Right ventricle myocardium superior (tissue), 1 donor: ENCODE measurements around the gene CYP4F2. TPM values are rescaled to one million over a fixed set of nuclear protein-coding genes. Genes with fewer than 3 reads are reported as not detected.
"Not testable (repeated sequence)": the region's sequence is repeated elsewhere in the genome, so short reads cannot be mapped to it uniquely, and the experiment has no call there.

Experiments used
- ATAC-seq: fragments of 200-7000 bp; cut with Tn5 transposase; one replicate; pipeline ENCODE4 v1.9.1; 2020; ENCODE audit warnings: mild to moderate bottlenecking; ENCODE audit not compliant: poor library complexity
- DNase-seq: peaks from one replicate; pipeline ENCODE4 v3.0.0-alpha.2; 2020
- intact Hi-C: fragments of 100-400 bp; cut with DNase I; formaldehyde crosslinking; loops from one replicate; pipeline ENCODE4 v1.11.2; 2022
- long read RNA-seq: library from polyadenylated mRNA; unstranded; transcript quantifications from one replicate; pipeline ENCODE4 v2.0.0, GENCODE V29; 2021
- total RNA-seq: library from RNA; stranded (reverse); fragmentation: NEBNext Ultra II Directional; extraction: Animal tissue kit (Norgen Biotek cat#: 25700); gene quantifications from one replicate; pipeline ENCODE4 v1.2.1, GENCODE V29; 2021
- donor health status: DM: no; HTN: yes; CAD: no; lungs with severe emphysema.

The CYP4F2 gene
- total RNA-seq, result not detected
- long read RNA-seq, result 0 reads

- intact Hi-C loops, result no loop called here
- DNase-seq, result no peak
- no peak for ATAC-seq
Measured at GRCh38 chr19:15897738-15898276, at the start of gene CYP4F2. TSS of gene CYP4F2 (minus strand) at chr19:15898074. CDS start at chr19:15897611, 463 bp downstream.

GRCh38 chr19:15945301-15945700 lies 47.4 kb upstream of the CYP4F2 start:
- intact Hi-C loops, result no loop called here
- ATAC-seq (no peak), DNase-seq (no peak)

- no peak for ATAC-seq
- intact Hi-C loops, result no loop called here
- DNase-seq, result no peak
Measured at GRCh38 chr19:15944401-15944800, 46.5 kb upstream of the CYP4F2 start.

GRCh38 chr19:15937771-15938170 lies 39.9 kb upstream of the CYP4F2 start:
- intact Hi-C loops, result no loop called here
- DNase-seq, result no peak
- ATAC-seq, result no peak

- intact Hi-C loops, result no loop called here
Measured at GRCh38 chr19:15936950-15937349, 39.1 kb upstream of the CYP4F2 start.

GRCh38 chr19:15936173-15936572 lies 38.3 kb upstream of the CYP4F2 start:
- no peak for DNase-seq
- ATAC-seq, result no peak
- intact Hi-C loops, result no loop called here

More at GRCh38 chr19:15936950-15937349, 39.1 kb upstream of the CYP4F2 start:
- DNase-seq (no peak), ATAC-seq (no peak)

- ATAC-seq (peak; percentile 49), DNase-seq (no peak)
- intact Hi-C loops, result no loop called here
Measured at GRCh38 chr19:15935167-15935702, 37.4 kb upstream of the CYP4F2 start.

GRCh38 chr19:15934332-15935078 lies 36.6 kb upstream of the CYP4F2 start, which contains the start of gene CYP4F11:
TSS of gene CYP4F11 (minus strand) at chr19:15934529. CDS start at chr19:15934408, 121 bp downstream.
- peak; percentile 78 for DNase-seq
- ATAC-seq, result peak; percentile 97
- intact Hi-C loops, result no loop called here

- ATAC-seq, DNase-seq: not testable (repeated sequence)
Measured at GRCh38 chr19:15933761-15934331, 36.0 kb upstream of the CYP4F2 start.

GRCh38 chr19:15928321-15928720 lies 30.4 kb upstream of the CYP4F2 start:
- intact Hi-C loops, result no loop called here
- no peak for DNase-seq
- ATAC-seq, result no peak

More at GRCh38 chr19:15933761-15934331, 36.0 kb upstream of the CYP4F2 start:
- intact Hi-C loops, result not testable (repeated sequence)

- intact Hi-C loops, result no loop called here
- ATAC-seq, result no peak
- DNase-seq, result no peak
Measured at GRCh38 chr19:15926484-15926883, 28.6 kb upstream of the CYP4F2 start.

- no peak for DNase-seq
- no peak for ATAC-seq
- intact Hi-C loops, result no loop called here
Measured at GRCh38 chr19:15923702-15924101, 25.8 kb upstream of the CYP4F2 start.

- intact Hi-C loops, result no loop called here
- ATAC-seq, result no peak
- no peak for DNase-seq
Measured at GRCh38 chr19:15922021-15922420, 24.1 kb upstream of the CYP4F2 start.

- no peak for DNase-seq
- ATAC-seq, result no peak
- intact Hi-C loops, result no loop called here
Measured at GRCh38 chr19:15919243-15919642, 21.4 kb upstream of the CYP4F2 start.

GRCh38 chr19:15915109-15915508 lies 17.2 kb upstream of the CYP4F2 start:
- no peak for ATAC-seq
- DNase-seq, result no peak
- intact Hi-C loops, result no loop called here

- intact Hi-C loops, result no loop called here
- no peak for DNase-seq
- ATAC-seq, result no peak
Measured at GRCh38 chr19:15913830-15914229, 16.0 kb upstream of the CYP4F2 start.

- ATAC-seq (no peak), DNase-seq (no peak)
- intact Hi-C loops, result no loop called here
Measured at GRCh38 chr19:15913384-15913783, 15.5 kb upstream of the CYP4F2 start.

GRCh38 chr19:15911599-15912235 lies 13.8 kb upstream of the CYP4F2 start:
- DNase-seq (no peak), ATAC-seq (no peak)
- intact Hi-C loops, result no loop called here

- ATAC-seq (no peak), DNase-seq (no peak)
- intact Hi-C loops, result loop anchor here (5.0 kb wide), 1 partner anchor 193 kb away; no protein-coding TSS in a partner anchor
Measured at GRCh38 chr19:15905026-15905425, 7.2 kb upstream of the CYP4F2 start.
